ENCODE results near the gene UNC45A.

The UNC45A gene

DNA sequence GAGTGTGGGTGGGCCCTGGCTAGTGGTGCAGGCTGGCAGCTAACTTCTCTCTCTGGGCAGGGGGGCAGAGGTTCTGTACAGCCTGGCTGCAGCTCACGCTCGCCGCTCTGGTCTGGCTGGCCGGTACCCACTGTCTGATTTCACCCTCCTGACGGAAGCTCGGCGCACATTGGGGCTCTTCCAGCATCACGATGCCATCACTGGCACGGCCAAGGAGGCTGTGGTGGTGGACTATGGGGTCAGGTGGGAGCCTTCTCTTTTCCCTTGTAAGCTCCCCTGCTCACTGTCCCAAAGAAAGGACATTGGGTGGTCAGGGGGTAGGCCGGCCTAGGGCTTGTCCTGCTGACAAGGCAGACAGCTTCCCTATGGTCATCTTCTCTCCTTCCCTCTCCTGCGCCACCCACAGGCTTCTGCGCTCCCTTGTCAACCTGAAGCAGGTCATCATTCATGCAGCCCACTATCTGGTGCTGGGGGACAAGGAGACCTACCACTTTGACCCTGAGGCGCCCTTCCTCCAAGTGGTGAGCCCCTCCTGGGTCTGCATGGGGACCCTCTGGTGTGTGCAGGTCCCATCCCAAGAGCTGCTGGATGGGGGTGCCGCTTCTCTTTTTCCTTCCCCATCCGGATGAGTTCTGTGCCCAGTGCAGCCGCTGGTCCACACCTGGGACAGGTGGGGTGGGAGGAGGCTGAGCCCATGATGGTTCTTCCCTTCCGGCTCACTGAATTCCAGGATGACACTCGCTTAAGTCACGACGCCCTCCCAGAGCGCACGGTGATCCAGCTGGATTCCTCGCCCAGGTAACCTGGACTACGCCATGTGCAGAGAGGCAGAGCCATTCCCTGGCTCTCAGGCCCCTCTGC is 24.4 kb upstream of the UNC45A start:
- TF ChIP-seq, protein P1, sequence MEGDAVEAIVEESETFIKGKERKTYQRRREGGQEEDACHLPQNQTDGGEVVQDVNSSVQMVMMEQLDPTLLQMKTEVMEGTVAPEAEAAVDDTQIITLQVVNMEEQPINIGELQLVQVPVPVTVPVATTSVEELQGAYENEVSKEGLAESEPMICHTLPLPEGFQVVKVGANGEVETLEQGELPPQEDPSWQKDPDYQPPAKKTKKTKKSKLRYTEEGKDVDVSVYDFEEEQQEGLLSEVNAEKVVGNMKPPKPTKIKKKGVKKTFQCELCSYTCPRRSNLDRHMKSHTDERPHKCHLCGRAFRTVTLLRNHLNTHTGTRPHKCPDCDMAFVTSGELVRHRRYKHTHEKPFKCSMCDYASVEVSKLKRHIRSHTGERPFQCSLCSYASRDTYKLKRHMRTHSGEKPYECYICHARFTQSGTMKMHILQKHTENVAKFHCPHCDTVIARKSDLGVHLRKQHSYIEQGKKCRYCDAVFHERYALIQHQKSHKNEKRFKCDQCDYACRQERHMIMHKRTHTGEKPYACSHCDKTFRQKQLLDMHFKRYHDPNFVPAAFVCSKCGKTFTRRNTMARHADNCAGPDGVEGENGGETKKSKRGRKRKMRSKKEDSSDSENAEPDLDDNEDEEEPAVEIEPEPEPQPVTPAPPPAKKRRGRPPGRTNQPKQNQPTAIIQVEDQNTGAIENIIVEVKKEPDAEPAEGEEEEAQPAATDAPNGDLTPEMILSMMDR (conservative IDR thresholded peaks at IDR 0.05; ENCODE audit: low read length) = no peak
- H3K4me3 ChIP-seq (ENCODE audit: low read length) = no peak overlapping the region

DNA sequence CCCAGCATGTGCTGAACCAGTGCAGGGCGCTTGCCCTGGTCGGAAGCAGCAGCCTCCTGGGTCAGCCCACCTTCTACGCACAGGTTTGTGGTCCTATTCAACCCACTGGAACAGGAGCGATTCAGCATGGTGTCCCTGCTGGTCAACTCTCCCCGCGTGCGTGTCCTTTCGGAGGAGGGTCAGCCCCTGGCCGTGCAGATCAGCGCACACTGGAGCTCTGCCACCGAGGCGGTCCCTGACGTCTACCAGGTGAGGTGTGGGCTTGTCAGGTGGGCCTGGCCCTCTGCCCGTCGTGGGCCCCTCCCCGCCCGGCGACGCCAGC is 23.8 kb upstream of the UNC45A start:
- TF ChIP-seq, protein P1 (conservative IDR thresholded peaks at IDR 0.05; ENCODE audit: low read length) = no peak
- DNase-seq (ENCODE audit: low read depth) = no peak

More for the DNA sequence above, 24.4 kb upstream of the UNC45A start:
- no peak for DNase-seq (ENCODE audit: low read depth)

DNA sequence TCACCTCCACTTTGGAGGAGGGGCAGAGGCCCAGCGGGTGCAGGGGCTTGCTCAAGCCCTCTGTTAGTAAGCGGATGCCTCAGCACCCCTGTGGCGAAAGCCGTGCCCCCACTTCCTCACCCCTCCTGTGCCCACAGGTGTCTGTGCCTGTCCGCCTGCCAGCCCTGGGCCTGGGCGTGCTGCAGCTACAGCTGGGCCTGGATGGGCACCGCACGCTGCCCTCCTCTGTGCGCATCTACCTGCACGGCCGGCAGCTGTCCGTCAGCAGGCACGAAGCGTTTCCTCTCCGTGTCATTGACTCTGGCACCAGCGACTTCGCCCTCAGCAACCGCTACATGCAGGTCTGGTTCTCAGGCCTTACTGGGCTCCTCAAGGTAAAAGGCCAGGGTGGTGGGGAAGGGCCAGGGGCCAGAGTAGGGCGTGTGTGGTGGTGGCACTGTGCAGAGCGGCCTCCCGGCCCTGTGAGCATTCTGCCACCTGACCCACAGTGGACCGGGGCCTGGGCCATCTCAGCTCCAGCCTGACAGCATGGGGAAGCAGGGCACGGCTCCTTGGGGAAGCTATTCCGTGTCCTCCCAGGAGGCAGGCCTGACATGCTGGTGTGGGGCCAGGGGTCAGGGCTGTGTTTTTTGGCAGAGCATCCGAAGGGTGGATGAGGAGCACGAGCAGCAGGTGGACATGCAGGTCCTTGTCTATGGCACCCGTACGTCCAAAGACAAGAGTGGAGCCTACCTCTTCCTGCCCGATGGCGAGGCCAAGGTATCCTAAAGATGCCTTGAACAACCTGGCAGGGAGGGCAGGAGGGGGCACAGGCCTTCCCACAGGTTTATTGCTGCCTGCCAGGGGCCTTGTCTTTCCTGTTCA is 22.9 kb upstream of the UNC45A start:
- no peak for DNase-seq (ENCODE audit: low read depth)

More for the DNA sequence above, 23.8 kb upstream of the UNC45A start:
- H3K4me3 ChIP-seq (ENCODE audit: low read length) = no peak overlapping the region

DNA sequence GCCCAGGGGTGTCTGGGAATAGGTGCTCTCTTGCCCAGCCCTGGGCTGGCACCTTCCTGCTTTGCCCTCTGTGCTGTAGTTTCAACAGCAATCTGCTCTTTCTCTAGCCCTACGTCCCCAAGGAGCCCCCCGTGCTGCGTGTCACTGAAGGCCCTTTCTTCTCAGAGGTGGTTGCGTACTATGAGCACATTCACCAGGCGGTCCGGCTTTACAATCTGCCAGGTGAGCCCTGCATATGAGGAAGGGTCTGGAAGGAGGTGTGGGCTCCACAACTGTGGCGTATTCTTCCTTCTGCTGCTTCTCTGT is 22.4 kb upstream of the UNC45A start:
- DNase-seq (ENCODE audit: low read depth) = no peak
- H3K4me3 ChIP-seq (ENCODE audit: low read length) = no peak overlapping the region
- TF ChIP-seq, protein P1 (conservative IDR thresholded peaks at IDR 0.05; ENCODE audit: low read length) = no peak

More for the DNA sequence above, 22.9 kb upstream of the UNC45A start:
- no peak overlapping the region for H3K4me3 ChIP-seq (ENCODE audit: low read length)
- TF ChIP-seq, protein P1 (conservative IDR thresholded peaks at IDR 0.05; ENCODE audit: low read length) = no peak

DNA sequence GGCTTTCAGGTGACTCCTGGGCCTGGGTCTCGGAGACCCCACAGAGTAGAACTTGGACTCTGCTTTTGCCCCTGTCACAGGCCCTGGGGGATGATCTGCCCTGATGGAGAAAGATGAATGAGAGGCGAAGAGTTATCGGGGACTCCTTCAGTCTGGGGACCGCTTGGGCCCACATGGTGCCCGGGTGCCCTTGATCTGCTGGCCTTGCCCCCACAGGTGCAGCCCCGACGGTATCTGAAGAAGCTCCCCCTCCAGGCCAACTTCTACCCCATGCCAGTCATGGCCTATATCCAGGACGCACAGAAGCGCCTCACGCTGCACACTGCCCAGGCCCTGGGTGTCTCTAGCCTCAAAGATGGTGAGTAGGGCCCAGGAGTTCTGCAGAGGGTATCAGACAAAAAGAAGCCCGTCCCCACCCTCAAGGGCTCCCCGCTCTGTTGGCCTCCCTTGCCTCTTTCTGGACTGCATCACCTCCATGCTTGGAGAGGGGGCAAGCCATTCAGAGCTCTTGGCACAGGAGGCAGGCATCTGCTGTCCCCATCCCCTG is 21.6 kb upstream of the UNC45A start:
- H3K4me3 ChIP-seq (ENCODE audit: low read length) = no peak overlapping the region
- TF ChIP-seq, protein P1 (conservative IDR thresholded peaks at IDR 0.05; ENCODE audit: low read length) = no peak
- no peak for DNase-seq (ENCODE audit: low read depth)

DNA sequence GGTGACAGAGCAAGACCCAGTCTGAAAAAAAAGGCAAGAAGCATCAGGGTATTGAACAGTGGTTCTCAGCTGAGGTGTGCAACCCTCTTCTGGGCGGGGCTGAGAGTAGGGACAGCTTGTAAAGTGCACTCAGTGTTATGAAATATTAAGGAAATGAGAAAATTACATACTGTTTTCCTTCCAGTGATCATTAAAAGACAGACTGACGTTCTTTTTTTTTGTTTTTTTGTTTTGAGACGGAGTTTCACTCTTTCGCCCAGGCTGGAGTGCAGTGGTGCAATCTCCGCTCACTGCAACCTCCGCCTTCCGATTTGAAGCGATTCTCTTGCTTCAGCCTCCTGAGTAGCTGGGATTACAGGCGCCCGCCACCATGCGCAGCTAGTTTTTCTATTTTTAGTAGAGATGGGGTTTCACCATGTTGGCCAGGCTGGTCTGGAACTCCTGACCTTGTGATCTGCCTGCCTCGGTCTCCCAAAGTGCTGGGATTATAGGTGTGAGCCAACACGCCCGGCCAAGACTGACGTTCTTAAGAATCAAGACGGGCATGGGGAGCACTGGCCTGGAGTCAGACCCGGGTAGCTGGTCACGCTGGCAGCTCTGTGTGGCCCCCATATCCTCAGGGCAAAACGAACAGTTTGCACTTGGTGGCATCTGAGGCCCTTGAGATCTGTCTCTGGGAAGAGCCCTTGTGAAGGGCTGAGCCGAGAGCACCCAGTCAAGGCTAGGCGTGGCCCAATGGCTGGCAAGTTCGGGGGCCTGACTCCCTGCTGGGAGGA is 20.6 kb upstream of the UNC45A start:
- TF ChIP-seq, protein P1 (conservative IDR thresholded peaks at IDR 0.05; ENCODE audit: low read length) = no peak
- DNase-seq (ENCODE audit: low read depth) = no peak
- H3K4me3 ChIP-seq (ENCODE audit: low read length) = no peak overlapping the region
